ENCODE results near the gene PTH2R.

DNA sequence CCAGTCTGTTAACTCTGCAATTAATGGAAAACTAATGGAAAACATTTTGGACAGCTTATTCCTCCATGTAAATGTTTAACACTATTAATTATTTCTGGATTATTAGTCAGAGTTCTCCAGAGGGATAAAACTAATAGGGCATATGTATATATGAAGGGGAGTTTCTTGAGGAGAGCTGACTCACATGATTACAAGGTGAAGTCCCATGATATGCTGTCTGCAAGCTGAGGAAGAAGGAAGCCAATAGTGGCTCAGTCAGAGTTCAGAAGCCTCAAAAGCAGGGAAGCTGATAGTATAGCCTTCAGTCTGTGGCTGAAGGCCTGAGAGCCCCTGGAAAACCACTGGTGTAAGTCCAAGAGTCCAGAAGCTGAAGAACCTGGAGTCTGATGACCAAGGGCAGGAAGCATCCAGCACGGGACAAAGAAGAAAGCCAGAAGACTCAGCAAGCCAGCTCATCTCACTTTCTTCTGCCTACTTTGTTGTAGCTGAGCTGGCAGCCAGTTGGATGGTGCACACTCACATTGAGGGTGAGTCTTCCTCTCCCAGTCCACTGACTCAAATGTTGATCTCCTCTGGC, 136.0 kb downstream of the PTH2R start:
- no peak for TF ChIP-seq POLR2AphosphoS5 (IDR thresholded peaks at IDR 0.05; ENCODE audit: low read depth)
- TF ChIP-seq EZH2 (IDR thresholded peaks at IDR 0.05; ENCODE audit: low read depth, unreplicated experiment) = no peak
- TF ChIP-seq, protein P1, sequence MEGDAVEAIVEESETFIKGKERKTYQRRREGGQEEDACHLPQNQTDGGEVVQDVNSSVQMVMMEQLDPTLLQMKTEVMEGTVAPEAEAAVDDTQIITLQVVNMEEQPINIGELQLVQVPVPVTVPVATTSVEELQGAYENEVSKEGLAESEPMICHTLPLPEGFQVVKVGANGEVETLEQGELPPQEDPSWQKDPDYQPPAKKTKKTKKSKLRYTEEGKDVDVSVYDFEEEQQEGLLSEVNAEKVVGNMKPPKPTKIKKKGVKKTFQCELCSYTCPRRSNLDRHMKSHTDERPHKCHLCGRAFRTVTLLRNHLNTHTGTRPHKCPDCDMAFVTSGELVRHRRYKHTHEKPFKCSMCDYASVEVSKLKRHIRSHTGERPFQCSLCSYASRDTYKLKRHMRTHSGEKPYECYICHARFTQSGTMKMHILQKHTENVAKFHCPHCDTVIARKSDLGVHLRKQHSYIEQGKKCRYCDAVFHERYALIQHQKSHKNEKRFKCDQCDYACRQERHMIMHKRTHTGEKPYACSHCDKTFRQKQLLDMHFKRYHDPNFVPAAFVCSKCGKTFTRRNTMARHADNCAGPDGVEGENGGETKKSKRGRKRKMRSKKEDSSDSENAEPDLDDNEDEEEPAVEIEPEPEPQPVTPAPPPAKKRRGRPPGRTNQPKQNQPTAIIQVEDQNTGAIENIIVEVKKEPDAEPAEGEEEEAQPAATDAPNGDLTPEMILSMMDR (conservative IDR thresholded peaks at IDR 0.05; ENCODE audit: low read depth in 2 of 2) = no peak
- no peak for TF ChIP-seq ZNF331 (CRISPR knock-in tag; IDR thresholded peaks at IDR 0.05; ENCODE audit: low read depth)
- TF ChIP-seq, protein P2, sequence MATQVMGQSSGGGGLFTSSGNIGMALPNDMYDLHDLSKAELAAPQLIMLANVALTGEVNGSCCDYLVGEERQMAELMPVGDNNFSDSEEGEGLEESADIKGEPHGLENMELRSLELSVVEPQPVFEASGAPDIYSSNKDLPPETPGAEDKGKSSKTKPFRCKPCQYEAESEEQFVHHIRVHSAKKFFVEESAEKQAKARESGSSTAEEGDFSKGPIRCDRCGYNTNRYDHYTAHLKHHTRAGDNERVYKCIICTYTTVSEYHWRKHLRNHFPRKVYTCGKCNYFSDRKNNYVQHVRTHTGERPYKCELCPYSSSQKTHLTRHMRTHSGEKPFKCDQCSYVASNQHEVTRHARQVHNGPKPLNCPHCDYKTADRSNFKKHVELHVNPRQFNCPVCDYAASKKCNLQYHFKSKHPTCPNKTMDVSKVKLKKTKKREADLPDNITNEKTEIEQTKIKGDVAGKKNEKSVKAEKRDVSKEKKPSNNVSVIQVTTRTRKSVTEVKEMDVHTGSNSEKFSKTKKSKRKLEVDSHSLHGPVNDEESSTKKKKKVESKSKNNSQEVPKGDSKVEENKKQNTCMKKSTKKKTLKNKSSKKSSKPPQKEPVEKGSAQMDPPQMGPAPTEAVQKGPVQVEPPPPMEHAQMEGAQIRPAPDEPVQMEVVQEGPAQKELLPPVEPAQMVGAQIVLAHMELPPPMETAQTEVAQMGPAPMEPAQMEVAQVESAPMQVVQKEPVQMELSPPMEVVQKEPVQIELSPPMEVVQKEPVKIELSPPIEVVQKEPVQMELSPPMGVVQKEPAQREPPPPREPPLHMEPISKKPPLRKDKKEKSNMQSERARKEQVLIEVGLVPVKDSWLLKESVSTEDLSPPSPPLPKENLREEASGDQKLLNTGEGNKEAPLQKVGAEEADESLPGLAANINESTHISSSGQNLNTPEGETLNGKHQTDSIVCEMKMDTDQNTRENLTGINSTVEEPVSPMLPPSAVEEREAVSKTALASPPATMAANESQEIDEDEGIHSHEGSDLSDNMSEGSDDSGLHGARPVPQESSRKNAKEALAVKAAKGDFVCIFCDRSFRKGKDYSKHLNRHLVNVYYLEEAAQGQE (IDR thresholded peaks at IDR 0.05; ENCODE audit: unreplicated experiment) = no peak
- no peak for TF ChIP-seq EZH2phosphoT487 (IDR thresholded peaks at IDR 0.05; ENCODE audit: unreplicated experiment)
- TF ChIP-seq, protein P3, sequence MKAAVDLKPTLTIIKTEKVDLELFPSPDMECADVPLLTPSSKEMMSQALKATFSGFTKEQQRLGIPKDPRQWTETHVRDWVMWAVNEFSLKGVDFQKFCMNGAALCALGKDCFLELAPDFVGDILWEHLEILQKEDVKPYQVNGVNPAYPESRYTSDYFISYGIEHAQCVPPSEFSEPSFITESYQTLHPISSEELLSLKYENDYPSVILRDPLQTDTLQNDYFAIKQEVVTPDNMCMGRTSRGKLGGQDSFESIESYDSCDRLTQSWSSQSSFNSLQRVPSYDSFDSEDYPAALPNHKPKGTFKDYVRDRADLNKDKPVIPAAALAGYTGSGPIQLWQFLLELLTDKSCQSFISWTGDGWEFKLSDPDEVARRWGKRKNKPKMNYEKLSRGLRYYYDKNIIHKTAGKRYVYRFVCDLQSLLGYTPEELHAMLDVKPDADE (IDR thresholded peaks at IDR 0.05) = no peak
- TF ChIP-seq CREB1 (CRISPR knock-in tag; IDR thresholded peaks at IDR 0.05; ENCODE audit: low read depth) = no peak
- TF ChIP-seq NANOG (IDR thresholded peaks at IDR 0.05; ENCODE audit: borderline replicate concordance) = no peak
- TF ChIP-seq JUNB (IDR thresholded peaks at IDR 0.05; ENCODE audit: unreplicated experiment) = no peak
- TF ChIP-seq STAT1 (IDR thresholded peaks at IDR 0.05; ENCODE audit: unreplicated experiment) = no peak
- no peak for TF ChIP-seq ZNF114 (CRISPR knock-in tag; IDR thresholded peaks at IDR 0.05)

Data from GM23338 (cell line).